Measurements from ENCODE around the gene GNAO1. TPM values are rescaled to one million over a fixed set of nuclear protein-coding genes. Genes with fewer than 3 reads are reported as not detected.
"Not testable (repeated sequence)": the region's sequence is repeated elsewhere in the genome, so short reads cannot be mapped to it uniquely, and the experiment has no call there.

GNAO1 gene
- total and polyA plus RNA-seq, 7 donors = 0.69 to 67.0 (median 28.8) TPM

DNA sequence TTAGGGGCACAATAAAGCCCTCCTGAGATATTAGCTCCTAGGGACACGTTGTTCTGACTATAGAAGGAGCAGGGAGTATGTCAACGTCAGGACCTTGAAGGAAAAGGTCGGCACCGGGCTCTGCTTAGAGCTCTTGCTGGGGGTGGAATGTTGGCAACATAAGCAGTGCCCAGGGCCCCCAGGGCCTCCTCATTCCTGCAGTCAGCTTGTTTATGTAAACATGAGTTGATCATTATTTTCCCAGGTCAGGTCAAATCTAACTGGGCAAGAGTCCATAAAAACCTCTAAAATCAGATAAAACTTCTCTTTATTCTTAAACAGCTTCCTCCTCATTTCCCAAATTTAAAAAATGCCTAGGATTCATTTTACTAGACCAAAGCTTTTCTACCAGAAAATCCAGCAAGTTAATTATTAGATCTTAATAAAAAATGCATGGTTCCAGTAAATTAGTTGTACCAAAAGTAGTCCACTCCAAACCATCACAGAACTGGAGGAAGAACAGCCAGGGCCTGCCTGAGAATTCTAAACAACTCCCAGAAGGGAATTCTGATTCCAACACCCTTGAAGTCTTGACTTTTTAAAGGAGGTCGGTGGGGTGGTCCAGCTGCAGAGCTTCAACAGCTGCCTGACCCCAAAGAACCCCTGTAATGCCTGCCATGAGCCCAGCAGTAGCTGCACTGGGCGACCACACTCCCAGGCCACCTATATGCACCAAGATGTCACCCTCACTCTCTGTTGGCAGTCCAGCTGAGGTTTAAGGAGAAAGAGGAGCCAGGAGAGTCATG, 179.8 kb downstream of the GNAO1 start:
- WGBS, 2 donors = 71 to 76% methylated on average over 6 of the region's 6 CpGs
- H3K9me3 ChIP-seq = no peaks in the 10 kb centered on the region
- no peak for DNase-seq
- TF ChIP-seq POLR2A (IDR thresholded peaks at IDR 0.05) (no peak), EP300 (IDR thresholded peaks at IDR 0.05) (peak in 1 of 4 donors; percentile 15), POLR2AphosphoS5 (IDR thresholded peaks at IDR 0.05) (peak in 1 of 4 donors; percentile 26)
- TF ChIP-seq, protein P1, sequence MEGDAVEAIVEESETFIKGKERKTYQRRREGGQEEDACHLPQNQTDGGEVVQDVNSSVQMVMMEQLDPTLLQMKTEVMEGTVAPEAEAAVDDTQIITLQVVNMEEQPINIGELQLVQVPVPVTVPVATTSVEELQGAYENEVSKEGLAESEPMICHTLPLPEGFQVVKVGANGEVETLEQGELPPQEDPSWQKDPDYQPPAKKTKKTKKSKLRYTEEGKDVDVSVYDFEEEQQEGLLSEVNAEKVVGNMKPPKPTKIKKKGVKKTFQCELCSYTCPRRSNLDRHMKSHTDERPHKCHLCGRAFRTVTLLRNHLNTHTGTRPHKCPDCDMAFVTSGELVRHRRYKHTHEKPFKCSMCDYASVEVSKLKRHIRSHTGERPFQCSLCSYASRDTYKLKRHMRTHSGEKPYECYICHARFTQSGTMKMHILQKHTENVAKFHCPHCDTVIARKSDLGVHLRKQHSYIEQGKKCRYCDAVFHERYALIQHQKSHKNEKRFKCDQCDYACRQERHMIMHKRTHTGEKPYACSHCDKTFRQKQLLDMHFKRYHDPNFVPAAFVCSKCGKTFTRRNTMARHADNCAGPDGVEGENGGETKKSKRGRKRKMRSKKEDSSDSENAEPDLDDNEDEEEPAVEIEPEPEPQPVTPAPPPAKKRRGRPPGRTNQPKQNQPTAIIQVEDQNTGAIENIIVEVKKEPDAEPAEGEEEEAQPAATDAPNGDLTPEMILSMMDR (IDR thresholded peaks at IDR 0.05) = no peak
- H3K36me3 ChIP-seq = peaks cover 5 to 45% (median 21%) of the 10 kb centered on the region in 4 donors
- H3K4me1 ChIP-seq = peaks cover 0 to 42% (median 22%) of the 10 kb centered on the region in 4 donors
- intact Hi-C loops (cut with DNase I) = no loop called here
- H3K27ac ChIP-seq = peak overlapping the region; percentile 27 to 72 (median 60)
- no peaks in the 10 kb centered on the region for H3K27me3 ChIP-seq
- H3K4me3 ChIP-seq = no peak overlapping the region

DNA sequence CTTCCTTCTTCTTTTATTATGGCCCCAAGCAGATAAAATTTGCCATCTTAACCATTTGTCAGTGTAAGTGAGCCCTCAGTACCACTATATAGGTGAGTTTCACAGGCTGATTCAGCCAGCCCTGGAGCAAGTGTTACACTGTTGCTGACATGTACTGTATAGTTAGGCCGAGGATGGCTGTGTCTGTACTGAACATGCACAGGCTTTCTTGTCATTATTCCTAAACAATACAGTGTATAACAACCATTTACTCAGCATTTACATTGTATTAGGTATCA, 180.3 kb downstream of the GNAO1 start:
- no peak overlapping the region for H3K4me3 ChIP-seq
- intact Hi-C loops (cut with DNase I) = no loop called here
- peaks cover 0 to 42% (median 22%) of the 10 kb centered on the region in 4 donors for H3K4me1 ChIP-seq
- TF ChIP-seq EP300 (IDR thresholded peaks at IDR 0.05) (no peak), POLR2AphosphoS5 (IDR thresholded peaks at IDR 0.05) (no peak), POLR2A (IDR thresholded peaks at IDR 0.05) (no peak)
- TF ChIP-seq, protein P1 (IDR thresholded peaks at IDR 0.05) = no peak
- no peaks in the 10 kb centered on the region for H3K27me3 ChIP-seq
- no peak for DNase-seq
- no peaks in the 10 kb centered on the region for H3K9me3 ChIP-seq
- 89 to 98% methylated on average over 1 of the region's 1 CpG for WGBS, 2 donors
- peak overlapping the region; percentile 27 to 72 (median 60) for H3K27ac ChIP-seq
- peaks cover 5 to 42% (median 18%) of the 10 kb centered on the region in 4 donors for H3K36me3 ChIP-seq

- 84 to 92% methylated on average over 7 of the region's 7 CpGs for WGBS, 2 donors
- H3K27me3 ChIP-seq = no peaks in the 10 kb centered on the region
- H3K36me3 ChIP-seq = peaks cover 5 to 36% (median 13%) of the 10 kb centered on the region in 4 donors
- no peak overlapping the region for H3K4me3 ChIP-seq
- DNase-seq = no peak
- H3K9me3 ChIP-seq = no peaks in the 10 kb centered on the region
- peak overlapping the region in 2 of 4 donors; percentile 68 to 72 for H3K27ac ChIP-seq
- intact Hi-C loops (cut with DNase I) = no loop called here
- TF ChIP-seq EP300 (IDR thresholded peaks at IDR 0.05) (no peak), POLR2AphosphoS5 (IDR thresholded peaks at IDR 0.05) (no peak), POLR2A (IDR thresholded peaks at IDR 0.05) (no peak)
- TF ChIP-seq, protein P1 (IDR thresholded peaks at IDR 0.05) = no peak
- peaks cover 0 to 42% (median 22%) of the 10 kb centered on the region in 4 donors for H3K4me1 ChIP-seq
Observed at GRCh38 chr16:56372013-56372634, 180.8 kb downstream of the GNAO1 start.

- no peaks in the 10 kb centered on the region for H3K9me3 ChIP-seq
- peaks cover 0 to 42% (median 22%) of the 10 kb centered on the region in 4 donors for H3K4me1 ChIP-seq
- peaks cover 2 to 35% (median 10%) of the 10 kb centered on the region in 4 donors for H3K36me3 ChIP-seq
- no peak for DNase-seq
- peak overlapping the region in 1 of 4 donors; percentile 72 for H3K27ac ChIP-seq
- H3K27me3 ChIP-seq = no peaks in the 10 kb centered on the region
- no peak overlapping the region for H3K4me3 ChIP-seq
- 89 to 94% methylated on average over 4 of the region's 4 CpGs for WGBS, 2 donors
- TF ChIP-seq EP300 (IDR thresholded peaks at IDR 0.05) = no peak
- TF ChIP-seq, protein P1 (IDR thresholded peaks at IDR 0.05) = no peak
- no peak for TF ChIP-seq POLR2AphosphoS5 (IDR thresholded peaks at IDR 0.05)
- TF ChIP-seq POLR2A (IDR thresholded peaks at IDR 0.05) = no peak
- intact Hi-C loops (cut with DNase I) = no loop called here
Observed at GRCh38 chr16:56373003-56373402, 181.7 kb downstream of the GNAO1 start.

- H3K27me3 ChIP-seq; H3K4me3 ChIP-seq; DNase-seq; H3K9me3 ChIP-seq; intact Hi-C loops (cut with DNase I); H3K27ac ChIP-seq: not testable (repeated sequence)
- WGBS, 2 donors = 92 to 93% methylated on average over 6 of the region's 6 CpGs
- H3K36me3 ChIP-seq = peaks cover 0 to 46% (median 17%) of the 10 kb centered on the region in 4 donors
- peaks cover 0 to 27% (median 11%) of the 10 kb centered on the region in 4 donors for H3K4me1 ChIP-seq
Observed at GRCh38 chr16:56375792-56376191, 184.5 kb downstream of the GNAO1 start.

- H3K36me3 ChIP-seq = peaks cover 6 to 70% (median 44%) of the 10 kb centered on the region in 4 donors
- H3K27me3 ChIP-seq; DNase-seq; H3K4me3 ChIP-seq; H3K4me1 ChIP-seq; intact Hi-C loops (cut with DNase I); H3K27ac ChIP-seq; H3K9me3 ChIP-seq: not testable (repeated sequence)
- WGBS, 2 donors = 85 to 95% methylated on average over 6 of the region's 6 CpGs
Observed at GRCh38 chr16:56379044-56379443, 187.8 kb downstream of the GNAO1 start.

- H3K36me3 ChIP-seq = peaks cover 14 to 84% (median 59%) of the 10 kb centered on the region in 4 donors
- H3K27me3 ChIP-seq; H3K4me3 ChIP-seq; H3K27ac ChIP-seq; H3K9me3 ChIP-seq; intact Hi-C loops (cut with DNase I); DNase-seq; H3K4me1 ChIP-seq: not testable (repeated sequence)
- 90 to 91% methylated on average over 3 of the region's 3 CpGs for WGBS, 2 donors
Observed at GRCh38 chr16:56380778-56381485, 189.6 kb downstream of the GNAO1 start.
